GM18867 (cell line): ENCODE measurements around the gene PDE6C.
"Not testable (repeated sequence)": the region's sequence is repeated elsewhere in the genome, so short reads cannot be mapped to it uniquely, and the experiment has no call there.

Experiments used
- ATAC-seq: cut with Tn5 transposase; IDR thresholded peaks from one replicate; pipeline ENCODE4 v1.9.1; 2021; ENCODE audit warnings: mild to moderate bottlenecking, moderate library complexity; ENCODE audit not compliant: unreplicated experiment

Gene PDE6C

GRCh38 chr10:93629647-93630305, 17.4 kb downstream of the PDE6C start:
- ATAC-seq: no peak

- ATAC-seq: no peak
Measured at GRCh38 chr10:93630625-93631557, 18.6 kb downstream of the PDE6C start.

GRCh38 chr10:93639791-93640190, 27.5 kb downstream of the PDE6C start:
- ATAC-seq: no peak

GRCh38 chr10:93652857-93653256, 40.5 kb downstream of the PDE6C start:
- no peak for ATAC-seq

GRCh38 chr10:93654201-93654600, 41.9 kb downstream of the PDE6C start:
- no peak for ATAC-seq

- ATAC-seq: no peak
Measured at GRCh38 chr10:93656155-93656554, 43.8 kb downstream of the PDE6C start.

GRCh38 chr10:93657757-93658156, 45.4 kb downstream of the PDE6C start:
- no peak for ATAC-seq

GRCh38 chr10:93666030-93666429, 53.7 kb downstream of the PDE6C start:
- ATAC-seq: no peak

- no peak for ATAC-seq
Measured at GRCh38 chr10:93667795-93668194, 55.5 kb downstream of the PDE6C start.

GRCh38 chr10:93670372-93670771, 58.0 kb downstream of the PDE6C start:
- ATAC-seq: no peak

- ATAC-seq: no peak
Measured at GRCh38 chr10:93671042-93671441, 58.7 kb downstream of the PDE6C start.

- ATAC-seq: no peak
Measured at GRCh38 chr10:93672022-93672678, 59.8 kb downstream of the PDE6C start.

GRCh38 chr10:93672890-93673289, 60.6 kb downstream of the PDE6C start:
- no peak for ATAC-seq

- ATAC-seq: no peak
Measured at GRCh38 chr10:93673791-93674190, 61.5 kb downstream of the PDE6C start.

GRCh38 chr10:93678386-93678785, 66.0 kb downstream of the PDE6C start:
- ATAC-seq: no peak

- ATAC-seq: no peak
Measured at GRCh38 chr10:93678805-93679587, 66.7 kb downstream of the PDE6C start.

GRCh38 chr10:93680412-93681047, 68.2 kb downstream of the PDE6C start:
- ATAC-seq: no peak

- ATAC-seq: no peak
Measured at GRCh38 chr10:93687737-93688136, 75.4 kb downstream of the PDE6C start.

- no peak for ATAC-seq
Measured at GRCh38 chr10:93695740-93696139, 83.4 kb downstream of the PDE6C start.

- not testable (repeated sequence) for ATAC-seq
Measured at GRCh38 chr10:93696582-93696981, 84.2 kb downstream of the PDE6C start.
